ENCODE results near the gene HS6ST2.
A peak's percentile ranks its signal among the peaks of the same experiment; 100 is the strongest.

The HS6ST2 gene

DNA sequence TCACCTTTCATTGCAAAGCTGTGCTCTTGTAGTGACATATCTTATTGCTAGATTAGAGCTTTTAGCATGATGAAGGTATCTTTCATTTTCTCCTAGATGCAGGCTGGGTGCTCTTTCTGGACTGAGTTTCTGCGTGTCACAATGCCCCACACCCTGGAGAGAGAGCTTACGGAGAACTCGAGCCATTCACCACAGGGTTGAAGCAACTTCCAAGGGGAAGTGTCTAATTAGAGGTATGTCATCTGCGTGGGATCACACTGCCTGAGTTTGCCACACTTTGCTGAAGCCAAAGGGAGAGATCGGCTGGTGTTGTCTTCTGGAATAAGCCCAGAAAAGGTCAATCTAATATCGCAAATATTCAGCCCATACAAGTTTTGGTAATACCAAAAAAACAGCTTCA, 290.3 kb downstream of the HS6ST2 start:
- no peak for DNase-seq

DNA sequence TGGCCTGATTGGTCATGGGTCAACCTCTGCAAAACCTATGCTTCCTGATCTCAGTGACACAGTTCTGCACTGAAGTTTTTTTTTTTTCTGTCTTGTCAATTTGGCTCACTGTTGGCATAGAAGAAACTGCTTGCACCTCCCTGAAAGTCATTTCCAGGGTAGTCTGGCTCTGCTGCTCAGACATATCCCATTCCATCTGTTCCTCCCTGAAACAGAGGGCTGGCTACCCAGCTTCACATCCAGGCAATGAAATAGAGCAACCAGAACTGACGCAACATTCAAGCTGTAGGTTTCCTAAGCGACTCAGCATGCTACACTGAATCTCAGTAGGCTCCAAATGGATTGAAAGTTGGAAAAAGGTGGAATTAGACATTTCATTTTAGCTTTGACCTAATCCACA, 292.8 kb downstream of the HS6ST2 start:
- DNase-seq = no peak

DNA sequence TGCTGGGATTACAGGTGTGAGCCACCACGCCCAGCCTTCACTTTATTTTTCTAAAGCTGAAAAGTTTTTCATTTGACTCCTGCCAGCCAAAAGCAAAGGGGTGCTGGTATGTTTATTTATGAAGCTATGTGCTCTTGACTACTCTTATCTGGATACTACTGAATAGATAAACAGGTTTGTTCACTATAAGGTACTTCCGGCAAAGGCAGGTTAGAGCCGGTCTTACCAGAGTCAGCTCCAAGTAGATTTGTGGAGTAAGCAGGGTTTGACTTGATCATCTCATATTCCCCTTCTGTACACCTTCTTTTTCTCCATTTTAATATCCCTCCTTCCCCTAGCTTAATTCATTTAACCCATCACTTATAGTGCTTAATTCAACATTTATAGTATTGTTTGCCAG, 294.2 kb downstream of the HS6ST2 start:
- no peak for DNase-seq

DNA sequence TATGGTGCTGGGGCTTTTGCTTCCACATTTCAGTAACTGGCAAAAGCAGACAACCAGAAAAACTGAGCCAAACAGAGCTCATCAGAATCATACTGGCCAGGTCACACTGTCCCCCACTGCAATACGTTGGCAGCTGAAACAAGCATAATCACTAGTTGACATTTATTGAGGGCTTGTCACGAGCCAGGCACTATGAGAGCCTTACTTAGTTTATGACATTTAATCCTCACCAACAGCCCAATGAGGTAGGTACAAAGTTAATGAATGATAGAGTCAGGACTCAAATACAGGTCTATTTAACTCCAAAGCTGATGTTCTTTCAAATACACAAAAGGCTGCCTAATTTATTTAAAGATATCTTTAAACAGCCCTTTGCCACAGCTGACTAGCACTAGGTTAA, 295.6 kb downstream of the HS6ST2 start:
- no peak for DNase-seq

DNA sequence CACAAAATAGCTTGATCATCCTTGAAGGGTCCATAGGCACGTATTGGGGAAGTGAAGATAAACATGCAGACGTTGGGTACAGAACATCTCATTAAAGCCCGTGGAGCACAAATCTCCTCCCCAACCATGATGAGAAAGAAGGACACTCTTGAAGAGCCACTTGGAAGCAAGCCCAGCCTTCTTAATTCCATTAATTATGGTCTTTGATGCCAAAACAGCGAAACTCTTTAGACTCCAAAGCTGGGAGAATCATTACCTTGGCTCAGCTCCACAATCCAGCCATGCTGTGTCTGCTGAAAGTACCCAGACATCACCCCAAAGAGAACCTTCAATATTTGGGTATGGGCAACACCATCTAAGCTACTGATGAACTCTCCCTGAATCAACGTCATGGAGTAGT, 300.6 kb downstream of the HS6ST2 start:
- DNase-seq = no peak

DNA sequence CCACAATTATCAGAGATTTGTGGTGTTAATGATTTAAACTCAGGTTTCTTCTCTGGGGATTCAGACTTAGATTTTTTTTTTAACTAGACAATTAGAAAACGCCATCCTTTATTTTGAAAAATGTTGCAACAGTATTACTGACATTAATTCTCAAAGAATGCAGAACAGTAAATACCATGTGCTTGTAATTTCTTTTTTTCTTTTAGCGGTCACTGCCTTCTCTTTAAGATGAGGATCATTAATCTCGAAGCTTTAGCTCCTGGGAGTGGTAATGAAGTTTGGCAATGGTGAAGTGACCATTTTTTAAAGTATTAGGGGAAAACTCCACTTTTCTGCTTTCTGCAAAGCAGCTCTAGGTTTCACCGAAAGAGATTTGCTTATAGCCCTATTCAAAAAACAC, 305.6 kb downstream of the HS6ST2 start:
- DNase-seq = no peak

DNA sequence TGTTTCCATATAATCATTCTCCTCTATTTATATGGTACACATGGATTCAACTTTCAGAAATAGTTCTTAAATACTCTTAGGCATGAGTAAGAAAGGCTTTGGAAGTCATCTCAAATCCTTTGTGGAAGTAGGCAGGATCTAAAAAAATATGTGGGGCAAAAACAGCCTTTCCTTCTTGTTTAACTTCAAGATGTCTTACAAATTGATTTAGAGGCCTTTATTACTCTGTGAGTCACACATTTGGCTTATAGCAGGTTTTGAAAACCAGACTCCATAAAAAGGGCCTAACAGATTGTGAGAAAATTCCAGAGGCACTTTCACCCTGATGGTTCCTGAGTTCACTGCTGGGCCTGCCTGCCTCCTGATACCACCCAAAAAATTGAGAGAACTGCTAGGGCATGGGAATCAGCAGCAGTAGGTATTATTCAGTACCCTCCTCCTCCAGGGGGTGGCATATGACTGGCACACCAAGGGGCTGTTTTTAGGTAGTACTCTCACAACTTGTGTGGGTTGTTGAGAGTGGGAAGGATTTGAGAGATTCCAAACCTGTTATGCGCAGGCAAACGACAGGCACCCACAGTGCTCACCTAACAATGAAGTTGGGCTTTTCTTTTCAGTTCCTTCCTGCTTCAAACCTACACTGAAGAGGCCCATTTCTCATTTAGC, 306.9 kb downstream of the HS6ST2 start:
- DNase-seq = no peak

DNA sequence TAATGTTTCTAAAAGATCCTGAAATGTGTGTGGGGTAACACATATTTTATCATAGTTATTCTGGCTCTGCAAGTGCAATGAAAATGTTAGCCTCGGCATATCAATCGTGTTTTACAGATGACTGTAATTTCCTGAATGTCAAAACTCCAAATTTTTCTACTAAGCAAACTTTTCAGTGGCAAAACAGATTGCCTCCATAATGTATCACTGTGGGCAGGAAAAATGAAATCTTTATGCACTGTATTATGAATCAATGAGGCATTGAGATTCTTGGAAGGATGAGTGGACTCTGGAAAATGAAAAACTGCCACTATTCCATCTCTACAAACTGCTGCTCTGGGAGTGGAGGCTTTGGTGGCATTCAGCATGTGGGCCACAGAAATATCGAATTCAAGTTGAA, 309.5 kb downstream of the HS6ST2 start:
- no peak for DNase-seq

DNA sequence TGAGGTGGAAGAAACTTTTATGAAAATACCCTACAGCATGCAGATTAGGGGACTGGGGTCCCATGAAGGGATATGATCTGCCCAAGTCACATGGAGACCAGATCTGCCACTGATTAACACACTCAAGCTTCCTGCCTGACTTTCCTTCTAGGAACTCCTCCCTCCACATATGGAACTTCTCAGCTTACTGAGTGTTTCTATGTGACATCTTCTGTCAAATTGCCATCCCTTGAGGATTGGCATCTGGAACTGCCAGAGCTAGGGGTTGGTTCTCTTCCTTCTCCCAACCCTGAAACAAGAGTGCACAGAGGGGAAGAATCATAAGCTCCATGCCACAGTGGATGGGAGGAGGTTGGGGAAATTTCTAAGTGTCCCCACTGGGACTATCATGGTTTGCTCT, 319.0 kb downstream of the HS6ST2 start:
- DNase-seq = no peak

DNA sequence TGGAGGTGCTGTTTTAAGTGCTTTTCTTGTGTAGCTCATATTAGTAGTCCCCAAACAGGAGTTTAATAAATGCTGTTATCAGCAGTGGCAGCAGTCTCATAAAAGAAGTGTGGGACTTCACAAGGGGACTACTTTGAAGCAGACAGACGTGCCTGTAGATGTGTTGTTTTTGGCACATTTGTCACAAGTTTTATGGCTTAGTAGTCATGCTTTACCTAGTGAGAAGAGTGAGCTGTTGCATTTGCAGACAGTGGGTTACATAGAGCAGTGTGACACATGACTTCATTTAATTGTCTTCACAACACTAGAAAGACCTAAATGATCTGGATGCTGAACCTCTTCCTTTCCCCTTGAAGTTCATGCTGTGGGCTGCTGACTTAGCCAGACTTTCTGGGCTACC, 320.1 kb downstream of the HS6ST2 start:
- DNase-seq = no peak

DNA sequence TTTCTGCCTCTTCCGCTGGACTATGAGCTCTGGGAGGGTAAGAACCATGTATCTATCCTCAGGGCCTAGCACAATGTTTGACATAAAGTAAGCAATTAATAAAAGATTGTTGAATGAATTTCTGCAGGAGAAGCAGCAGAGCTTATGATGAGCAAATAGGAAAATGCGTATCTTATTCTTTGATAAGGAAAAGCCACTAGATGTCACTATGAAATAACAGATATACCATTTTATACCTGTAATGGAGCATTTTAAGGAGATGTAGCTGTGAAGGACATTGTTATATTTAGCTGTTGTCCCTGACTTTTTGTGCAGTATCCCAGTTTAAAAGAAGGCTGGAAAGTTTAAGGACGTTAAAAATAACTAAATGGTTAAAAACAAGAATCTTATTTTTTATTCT, 322.3 kb downstream of the HS6ST2 start:
- no peak for DNase-seq

DNA sequence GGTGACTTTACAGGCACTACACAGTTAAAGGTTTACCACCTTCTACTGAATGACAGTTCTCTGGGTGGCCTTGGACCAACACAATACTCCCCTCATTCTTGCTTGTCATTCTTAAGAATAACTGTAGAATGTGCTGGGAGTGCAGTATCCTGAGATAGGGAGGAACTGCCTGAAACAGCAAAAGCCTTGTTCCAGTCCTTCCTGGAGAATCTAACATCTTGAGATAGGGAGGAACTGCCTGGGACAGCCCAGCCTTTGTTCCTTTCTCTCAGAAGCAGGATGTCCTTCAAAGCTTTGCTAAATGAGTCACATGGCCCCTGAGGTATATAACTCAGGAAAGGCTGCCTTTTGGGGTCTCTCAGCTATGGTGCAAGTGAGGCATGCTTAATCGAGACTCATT, 323.9 kb downstream of the HS6ST2 start:
- no peak for DNase-seq

DNA sequence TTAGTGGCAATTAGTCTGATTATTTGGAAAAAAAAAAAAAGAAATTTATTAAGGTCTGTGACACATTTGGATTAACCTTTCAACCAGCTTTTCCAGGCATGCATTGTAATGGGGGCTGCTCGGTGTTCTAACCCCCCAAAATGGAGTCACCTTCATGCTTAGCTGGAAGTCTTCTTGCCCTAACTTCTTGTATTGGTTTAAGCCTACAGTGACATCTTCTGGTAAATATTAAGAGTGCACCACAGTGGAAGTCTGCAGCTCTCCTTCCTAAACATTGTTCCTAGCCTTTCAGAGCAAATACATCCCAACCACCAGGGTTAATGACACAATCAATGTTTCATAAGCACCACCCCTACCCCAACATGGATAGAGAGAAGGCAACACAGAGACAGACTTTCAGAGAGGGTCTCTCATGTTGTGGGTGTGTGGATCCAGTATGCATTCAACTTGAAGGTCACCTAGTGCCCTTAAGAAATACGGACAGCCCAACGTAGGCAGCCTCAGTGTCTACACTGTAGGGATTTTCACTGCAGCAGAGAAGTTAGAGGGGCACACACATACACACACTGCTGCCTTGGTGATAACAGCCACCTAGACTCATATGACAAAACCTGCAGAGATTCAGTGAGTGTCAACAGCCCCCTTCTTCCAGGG, 326.7 kb downstream of the HS6ST2 start:
- DNase-seq = no peak

DNA sequence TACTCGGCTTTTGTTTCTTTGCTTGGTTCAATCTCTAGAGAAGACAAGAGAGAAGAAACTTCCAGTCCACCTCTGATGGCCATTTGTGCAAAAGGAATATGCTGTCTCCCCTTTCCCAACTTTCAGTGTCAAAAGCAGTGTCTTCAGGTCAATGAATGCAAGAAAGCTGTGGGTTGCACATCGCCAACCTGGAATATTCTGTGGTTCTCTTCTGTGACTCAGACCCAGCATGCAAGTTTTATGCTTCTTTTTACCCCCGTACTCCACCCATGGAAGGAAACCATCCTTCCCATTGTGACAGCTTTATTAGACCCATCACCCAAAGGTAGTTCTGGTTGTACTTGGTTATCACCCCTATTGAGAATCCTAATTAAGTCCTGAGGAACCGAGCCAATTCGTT, 334.0 kb downstream of the HS6ST2 start:
- DNase-seq = no peak

DNA sequence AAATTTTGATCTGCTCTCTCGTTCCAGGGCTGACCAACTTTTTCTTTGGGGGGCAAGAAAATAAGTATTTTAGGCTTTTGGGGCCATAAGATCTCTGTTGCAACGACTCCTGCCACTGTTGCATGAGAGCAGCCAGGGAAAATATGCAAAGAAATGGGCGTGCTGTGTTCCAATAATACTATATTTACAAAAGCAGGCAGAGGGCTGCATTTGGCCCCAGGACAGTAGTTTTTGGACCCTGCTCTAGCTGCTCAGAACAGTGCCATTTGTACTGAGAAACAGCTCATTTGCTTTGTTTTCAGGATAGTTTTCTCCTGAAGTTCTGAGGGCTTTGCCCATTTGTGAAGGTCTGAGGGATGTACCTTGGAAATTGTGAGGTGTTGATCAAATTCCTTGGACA, 334.5 kb downstream of the HS6ST2 start:
- DNase-seq = no peak

DNA sequence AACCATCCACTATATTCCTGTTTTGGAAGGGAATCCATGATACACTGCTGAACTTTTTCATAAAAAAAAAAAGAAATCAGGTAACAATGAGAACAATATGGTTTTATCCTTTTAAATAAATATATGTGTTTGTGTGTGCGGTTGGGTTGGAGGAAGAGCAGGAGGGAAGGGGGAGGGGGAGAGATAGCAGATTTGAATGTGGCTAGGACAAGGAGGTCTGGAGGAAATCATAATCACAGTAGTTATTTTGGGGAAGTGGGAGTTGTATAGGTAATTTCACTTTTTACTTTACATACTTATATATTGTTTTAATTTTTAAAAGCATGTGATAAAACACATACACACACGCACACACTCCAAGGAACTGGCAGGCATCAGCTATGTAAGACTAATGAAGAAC, 335.1 kb downstream of the HS6ST2 start:
- DNase-seq = no peak

DNA sequence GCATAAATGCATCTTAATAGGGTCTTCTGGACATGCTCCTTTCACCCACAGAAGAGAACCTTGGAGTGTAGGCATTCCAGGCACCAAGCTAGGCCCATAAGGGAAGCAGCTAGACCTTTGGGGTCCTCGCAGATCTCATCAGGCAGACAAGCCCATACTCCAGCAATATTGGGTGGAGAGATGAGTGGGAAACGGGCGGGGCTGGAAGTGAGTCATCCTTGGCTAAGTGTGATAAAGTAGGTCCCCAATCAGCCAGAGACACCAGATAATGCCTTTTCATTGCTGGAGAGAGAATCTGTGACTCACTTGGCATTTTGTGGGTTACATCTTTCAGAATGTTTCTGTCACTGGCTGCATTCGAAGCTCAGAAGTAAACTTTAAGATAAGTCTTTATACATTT, 336.3 kb downstream of the HS6ST2 start:
- DNase-seq = peak; percentile 75

DNA sequence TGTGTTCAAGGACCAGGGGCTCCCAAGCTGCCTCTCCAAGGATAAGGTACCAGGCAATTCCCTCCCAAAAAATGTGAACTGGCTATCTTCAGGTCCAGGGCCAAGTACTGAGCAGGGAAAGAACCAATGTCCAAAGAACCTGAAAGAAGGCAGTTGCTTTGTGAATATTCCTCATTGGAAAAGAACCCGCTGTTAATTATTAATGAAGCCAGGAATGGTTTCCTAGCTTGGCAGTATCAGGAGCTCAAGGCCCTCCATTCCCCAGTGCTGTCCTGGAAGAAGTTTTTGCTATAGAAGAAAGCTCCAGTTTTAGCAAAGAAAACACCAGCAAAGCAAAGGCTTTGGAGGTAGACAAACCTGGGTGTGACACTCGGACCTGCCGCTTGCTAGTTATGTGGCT, 339.6 kb downstream of the HS6ST2 start:
- no peak for DNase-seq

DNA sequence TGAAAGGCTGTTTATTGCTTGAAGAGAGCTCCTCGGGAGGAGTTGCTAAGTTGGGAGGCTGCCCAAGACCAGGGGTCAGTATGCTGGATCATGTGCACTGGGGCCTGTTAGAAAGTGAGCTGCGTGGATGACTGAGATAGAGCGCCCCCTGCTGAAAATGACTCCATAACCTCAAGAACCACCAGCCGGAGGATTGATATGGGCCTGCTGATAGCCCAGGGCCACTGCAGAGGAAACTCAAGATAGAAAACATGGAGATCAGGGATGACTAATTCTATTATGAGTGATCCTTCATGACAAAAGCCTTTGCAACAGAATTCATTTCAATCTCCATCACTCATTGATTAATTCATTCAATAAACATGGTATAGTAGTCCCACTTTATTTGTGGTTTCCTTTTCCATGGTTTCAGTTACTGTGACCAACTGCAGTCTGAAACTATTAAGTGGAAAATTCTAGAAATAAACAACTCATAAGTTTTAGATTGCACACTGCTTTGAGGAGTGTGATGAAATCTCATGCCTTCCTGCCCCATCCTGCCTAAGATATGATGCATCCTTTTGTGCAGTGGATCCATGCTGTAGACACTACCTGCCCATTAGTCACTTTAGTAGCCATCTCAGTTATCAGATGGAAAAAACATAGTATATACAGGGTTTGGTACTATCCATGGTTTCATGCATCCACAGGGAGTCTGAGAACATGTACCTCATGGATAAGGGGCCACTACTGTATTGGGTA, 342.9 kb downstream of the HS6ST2 start:
- peak; percentile 61 for DNase-seq

DNA sequence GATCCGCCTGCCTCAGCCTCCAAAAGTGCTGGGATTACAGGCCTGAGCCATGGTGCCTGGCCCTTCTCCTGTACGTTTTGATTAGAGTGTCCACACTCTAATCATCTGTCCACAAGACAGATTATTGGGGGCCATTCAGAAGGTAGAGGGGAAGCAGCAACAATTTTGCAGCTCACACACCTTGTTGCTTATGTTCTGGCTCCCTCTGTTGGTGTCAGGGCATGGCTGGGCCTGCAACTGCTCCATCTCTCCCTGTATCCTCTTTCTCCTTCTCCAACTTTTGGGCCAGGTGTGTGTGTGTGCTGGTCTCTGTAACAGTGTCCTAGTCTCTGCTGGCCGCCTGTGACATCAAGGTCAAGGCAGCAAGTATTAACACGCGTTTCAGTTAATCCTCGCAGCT, 344.1 kb downstream of the HS6ST2 start:
- no peak for DNase-seq

DNA sequence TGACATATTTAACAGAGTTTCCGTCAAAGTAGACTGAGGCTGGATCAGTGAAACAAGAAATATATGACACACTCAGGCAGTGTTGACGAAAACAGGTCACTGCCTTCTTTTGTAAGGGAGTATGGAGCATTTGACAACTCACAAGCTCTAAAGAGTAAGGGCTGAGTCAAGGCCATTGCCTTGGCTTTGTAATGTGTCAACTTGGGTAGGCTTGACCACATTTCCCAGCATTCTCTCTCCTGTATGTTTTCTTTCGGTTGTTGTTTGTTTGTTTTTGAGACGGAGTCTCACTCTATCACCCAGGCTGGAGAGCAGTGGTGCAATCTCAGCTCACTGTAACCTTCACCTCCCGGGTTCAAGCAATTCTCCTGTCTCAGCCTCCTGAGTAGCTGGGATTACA, 344.6 kb downstream of the HS6ST2 start:
- DNase-seq = no peak

DNA sequence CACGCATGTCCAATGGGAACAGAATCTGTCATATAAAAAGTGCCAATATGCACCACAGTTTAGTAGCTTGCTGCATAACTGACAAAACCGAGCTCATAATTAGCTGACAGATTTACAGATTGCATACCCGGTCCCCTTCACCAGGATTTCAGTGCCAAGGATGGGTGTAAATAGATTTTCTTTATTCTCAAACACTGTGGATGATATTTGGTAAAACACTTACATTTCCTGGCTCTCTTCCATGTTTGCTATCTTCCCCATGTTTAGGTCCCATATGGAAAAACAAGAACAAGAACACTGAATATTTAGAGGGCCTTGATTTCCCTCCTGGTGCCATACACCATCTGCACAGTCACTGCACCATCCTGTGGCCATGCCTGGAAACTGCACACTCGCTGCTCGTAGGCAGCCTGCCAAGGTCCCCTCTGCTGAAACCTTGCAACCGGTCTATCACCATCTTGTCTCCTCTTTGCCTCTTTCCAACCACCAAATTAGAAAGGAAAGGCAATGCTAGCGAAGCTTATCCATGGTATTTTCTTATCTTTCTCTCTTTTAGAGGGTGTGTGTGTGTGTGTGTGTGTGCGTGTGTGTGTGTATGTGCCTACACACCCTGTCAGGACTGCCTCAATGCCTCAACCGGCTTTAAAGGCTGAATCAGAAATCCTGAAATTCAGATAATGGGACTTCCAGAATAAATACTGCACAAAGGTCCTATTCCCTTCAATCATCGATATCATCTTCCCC, 345.4 kb downstream of the HS6ST2 start:
- peak; percentile 65 for DNase-seq

DNA sequence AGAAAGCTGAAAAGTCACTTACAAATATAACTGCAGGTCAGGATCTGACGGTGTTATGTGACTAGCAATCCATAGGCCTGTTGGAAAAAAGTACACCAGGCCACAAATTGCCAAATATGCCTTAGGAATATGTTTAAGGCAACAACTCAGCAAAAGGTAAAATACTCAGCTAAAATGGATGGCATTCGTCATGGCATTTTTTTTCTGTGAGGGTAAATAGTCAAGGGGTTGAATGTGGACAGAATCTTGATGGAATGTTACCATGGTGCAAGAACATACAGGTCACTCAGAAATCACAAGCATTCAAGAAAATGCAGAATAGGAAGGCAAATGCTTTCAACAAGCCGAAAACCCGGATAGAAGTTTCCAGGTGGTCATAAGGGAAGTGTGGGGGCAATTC, 347.9 kb downstream of the HS6ST2 start:
- DNase-seq = no peak

DNA sequence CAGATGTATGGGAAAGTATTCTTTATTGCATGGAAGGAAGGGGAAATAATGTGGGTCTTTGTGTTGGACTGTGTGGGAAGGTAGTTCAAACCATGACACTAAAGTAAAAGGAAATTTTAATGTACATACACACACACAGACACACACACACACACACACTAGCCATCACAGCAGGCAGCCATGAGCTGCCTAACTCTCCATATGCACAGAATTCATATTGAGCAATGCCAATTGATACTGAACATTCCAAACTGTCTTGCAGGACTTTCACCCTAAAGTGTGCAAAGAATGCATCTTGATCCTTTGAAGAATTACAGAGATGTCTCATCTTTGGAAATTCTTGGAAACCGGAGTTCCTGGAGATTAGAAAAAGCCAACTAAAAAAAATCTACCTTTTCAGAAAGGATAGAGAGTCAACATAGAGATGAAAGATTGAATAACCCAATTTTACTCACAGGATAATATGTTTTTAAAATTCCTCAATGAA, 349.0 kb downstream of the HS6ST2 start:
- no peak for DNase-seq

Measured in islet precursor cell (in vitro differentiated cells).